Measurements from ENCODE around the gene SSPN.
A peak's percentile ranks its signal among the peaks of the same experiment; 100 is the strongest.

Gene SSPN

DNA sequence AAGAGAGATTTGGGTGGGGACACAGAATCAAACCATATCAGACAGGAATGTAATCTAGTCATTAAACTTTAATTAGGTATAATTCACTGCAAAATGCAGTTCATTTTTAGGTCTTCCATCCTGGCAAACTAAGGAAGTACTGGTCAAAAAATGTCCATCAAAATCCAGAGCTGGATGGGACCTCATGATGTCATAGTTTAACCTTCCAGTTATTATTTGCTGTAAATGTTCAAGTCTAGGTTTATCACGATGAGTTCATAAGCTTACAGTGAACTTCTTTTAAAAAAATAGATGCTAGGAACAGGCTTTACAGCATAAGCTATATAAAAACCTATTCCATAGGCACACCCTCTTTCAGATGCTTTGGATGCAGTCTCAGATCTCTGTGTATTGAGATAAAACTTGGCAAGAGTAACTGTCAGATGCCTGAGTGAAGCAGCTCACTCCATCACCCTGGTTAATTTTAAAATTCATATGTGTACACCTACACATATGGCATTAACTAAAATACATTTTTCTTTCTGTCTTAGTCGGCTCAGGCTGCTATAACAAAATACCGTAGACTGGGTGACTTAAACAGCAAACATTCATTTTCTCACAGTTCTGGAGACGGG, 7.9 kb downstream of the SSPN start:
- Histone ChIP-seq H3K36me3 (ENCODE audit: control insufficient read depth in 1 of 2, insufficient read depth in 2 of 2, low read length in 2 of 2) (no peaks in the 10 kb centered on the region), H3K9ac (ENCODE audit: low read depth in 1 of 2, low read length in 2 of 2) (no peak overlapping the region), H3K27ac (ENCODE audit: low read depth, low read length) (no peak overlapping the region), H3K4me3 (ENCODE audit: low read depth in 1 of 2, low read length in 2 of 2) (no peak overlapping the region), H3K9me3 (ENCODE audit: control insufficient read depth in 1 of 2, low read length in 2 of 2) (no peaks in the 10 kb centered on the region), H3K4me1 (ENCODE audit: control insufficient read depth in 1 of 2, insufficient read depth in 2 of 2, low read length in 2 of 2) (peaks cover 0 to 13% of the 10 kb centered on the region in 2 donors), H3K27me3 (ENCODE audit: control insufficient read depth in 1 of 2, insufficient read depth in 2 of 2, low read length in 2 of 2) (no peaks in the 10 kb centered on the region)

DNA sequence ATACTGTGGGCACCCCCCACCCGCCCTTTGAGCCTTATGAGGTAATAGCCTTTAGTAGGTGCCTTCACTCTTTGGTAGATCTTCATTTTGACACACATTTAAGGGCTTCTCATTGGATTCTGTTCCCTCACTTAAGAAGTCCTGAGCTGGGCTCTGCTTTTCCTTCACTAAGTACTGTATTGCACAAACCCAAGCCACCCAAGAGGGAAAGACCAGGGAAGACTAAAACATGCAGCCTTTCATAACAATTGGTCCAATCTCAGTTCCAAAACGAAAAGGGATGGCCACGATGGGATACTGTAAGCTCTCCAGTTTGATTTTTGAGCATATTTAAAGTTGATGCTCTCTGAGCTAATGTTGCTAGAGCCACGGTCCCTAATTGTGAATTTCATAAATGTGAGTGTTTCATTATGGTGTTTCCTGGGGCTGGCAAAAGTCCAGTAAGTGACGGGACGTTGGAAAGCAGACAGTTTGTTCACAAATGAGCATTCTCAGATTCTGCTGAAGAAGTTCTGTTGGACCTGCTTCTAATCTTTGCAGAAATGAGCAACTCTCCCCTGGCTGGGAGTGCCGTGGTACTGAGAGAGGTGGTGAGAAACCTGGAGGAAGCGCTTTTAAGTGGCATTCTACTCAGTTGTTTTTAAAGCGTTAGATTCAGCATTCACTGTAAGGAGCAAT, 9.4 kb downstream of the SSPN start:
- Histone ChIP-seq H3K36me3 (ENCODE audit: control insufficient read depth in 1 of 2, insufficient read depth in 2 of 2, low read length in 2 of 2) (no peaks in the 10 kb centered on the region), H3K9ac (ENCODE audit: low read depth in 1 of 2, low read length in 2 of 2) (no peak overlapping the region), H3K27me3 (ENCODE audit: control insufficient read depth in 1 of 2, insufficient read depth in 2 of 2, low read length in 2 of 2) (no peaks in the 10 kb centered on the region), H3K4me1 (ENCODE audit: control insufficient read depth in 1 of 2, insufficient read depth in 2 of 2, low read length in 2 of 2) (peaks cover 0 to 13% of the 10 kb centered on the region in 2 donors), H3K4me3 (ENCODE audit: low read depth in 1 of 2, low read length in 2 of 2) (peak overlapping the region in 1 of 2 donors; percentile 9), H3K9me3 (ENCODE audit: control insufficient read depth in 1 of 2, low read length in 2 of 2) (no peaks in the 10 kb centered on the region), H3K27ac (ENCODE audit: low read depth, low read length) (no peak overlapping the region)

DNA sequence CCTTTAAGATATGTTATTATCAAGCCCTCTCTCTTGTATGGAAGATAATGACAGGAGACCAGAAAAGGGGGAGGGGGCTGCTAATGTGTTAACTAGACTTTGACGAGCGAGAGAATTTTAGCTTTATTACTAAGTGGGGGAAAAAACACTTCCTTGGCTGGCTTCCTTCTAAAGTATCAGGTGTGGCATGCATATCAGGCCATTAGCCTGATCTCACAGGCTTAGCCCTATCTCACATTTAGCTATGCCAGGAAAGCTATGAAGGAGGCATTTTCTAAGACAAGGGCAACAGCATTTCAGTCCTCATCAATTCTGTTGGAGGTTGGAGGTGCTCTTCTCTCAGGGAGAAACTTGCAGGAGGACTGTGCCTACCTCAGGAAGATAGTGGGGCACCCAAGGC, 9.9 kb downstream of the SSPN start:
- Histone ChIP-seq H3K4me3 (ENCODE audit: low read depth in 1 of 2, low read length in 2 of 2) (peak overlapping the region in 1 of 2 donors; percentile 9), H3K27me3 (ENCODE audit: control insufficient read depth in 1 of 2, insufficient read depth in 2 of 2, low read length in 2 of 2) (no peaks in the 10 kb centered on the region), H3K9me3 (ENCODE audit: control insufficient read depth in 1 of 2, low read length in 2 of 2) (no peaks in the 10 kb centered on the region), H3K4me1 (ENCODE audit: control insufficient read depth in 1 of 2, insufficient read depth in 2 of 2, low read length in 2 of 2) (peaks cover 0 to 13% of the 10 kb centered on the region in 2 donors), H3K27ac (ENCODE audit: low read depth, low read length) (no peak overlapping the region), H3K9ac (ENCODE audit: low read depth in 1 of 2, low read length in 2 of 2) (no peak overlapping the region), H3K36me3 (ENCODE audit: control insufficient read depth in 1 of 2, insufficient read depth in 2 of 2, low read length in 2 of 2) (no peaks in the 10 kb centered on the region)

DNA sequence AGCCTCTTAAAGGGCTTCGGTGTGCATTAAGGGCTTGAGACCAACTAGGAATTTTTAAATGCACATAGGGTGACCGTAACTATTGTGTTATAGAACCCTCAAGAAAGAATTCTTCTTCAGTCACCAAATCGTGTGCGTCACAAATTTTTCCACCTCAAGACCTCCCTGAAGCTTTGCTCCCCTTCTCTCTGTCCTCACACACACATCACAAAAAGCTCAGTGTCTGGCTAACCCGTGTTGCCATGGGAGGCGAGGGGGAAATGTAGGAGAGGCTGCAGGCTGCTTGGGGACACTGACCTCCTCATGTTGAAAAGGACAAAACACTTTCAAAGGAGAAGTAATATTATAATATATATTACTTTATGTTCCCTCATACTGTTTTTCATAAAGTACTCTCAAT, 10.6 kb downstream of the SSPN start:
- Histone ChIP-seq H3K9ac (ENCODE audit: low read depth in 1 of 2, low read length in 2 of 2) (no peak overlapping the region), H3K4me3 (ENCODE audit: low read depth in 1 of 2, low read length in 2 of 2) (no peak overlapping the region)

DNA sequence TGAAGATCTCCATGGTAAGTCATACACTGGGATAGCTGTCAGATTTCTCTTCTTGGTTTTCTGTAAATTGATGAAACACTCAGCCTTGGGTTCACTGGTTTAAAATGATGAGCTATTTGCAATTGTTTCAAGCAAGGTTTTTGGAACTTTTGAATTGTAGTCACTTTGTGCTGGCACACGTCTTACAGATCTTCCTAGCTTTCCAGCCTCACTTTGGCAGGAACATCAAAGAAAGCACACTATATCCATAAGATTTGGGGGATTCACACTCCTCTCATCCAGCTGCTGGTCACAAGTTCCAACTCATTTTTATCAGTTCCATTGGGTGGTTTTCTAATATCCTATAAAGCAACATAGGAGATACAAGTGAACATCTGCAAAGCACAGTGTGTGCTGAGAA, 16.0 kb downstream of the SSPN start:
- no peaks in the 10 kb centered on the region for H3K4me1 ChIP-seq (ENCODE audit: control insufficient read depth in 1 of 2, insufficient read depth in 2 of 2, low read length in 2 of 2)
- no peak overlapping the region for H3K27ac ChIP-seq (ENCODE audit: low read depth, low read length)
- no peak overlapping the region for H3K4me3 ChIP-seq (ENCODE audit: low read depth in 1 of 2, low read length in 2 of 2)
- H3K27me3 ChIP-seq (ENCODE audit: control insufficient read depth in 1 of 2, insufficient read depth in 2 of 2, low read length in 2 of 2): no peaks in the 10 kb centered on the region
- no peaks in the 10 kb centered on the region for H3K36me3 ChIP-seq (ENCODE audit: control insufficient read depth in 1 of 2, insufficient read depth in 2 of 2, low read length in 2 of 2)
- H3K9ac ChIP-seq (ENCODE audit: low read depth in 1 of 2, low read length in 2 of 2): no peak overlapping the region
- H3K9me3 ChIP-seq (ENCODE audit: control insufficient read depth in 1 of 2, low read length in 2 of 2): no peaks in the 10 kb centered on the region

More for the DNA sequence above, 10.6 kb downstream of the SSPN start:
- Histone ChIP-seq H3K27ac (ENCODE audit: low read depth, low read length) (no peak overlapping the region), H3K36me3 (ENCODE audit: control insufficient read depth in 1 of 2, insufficient read depth in 2 of 2, low read length in 2 of 2) (no peaks in the 10 kb centered on the region), H3K27me3 (ENCODE audit: control insufficient read depth in 1 of 2, insufficient read depth in 2 of 2, low read length in 2 of 2) (no peaks in the 10 kb centered on the region), H3K9me3 (ENCODE audit: control insufficient read depth in 1 of 2, low read length in 2 of 2) (no peaks in the 10 kb centered on the region), H3K4me1 (ENCODE audit: control insufficient read depth in 1 of 2, insufficient read depth in 2 of 2, low read length in 2 of 2) (peaks cover 0 to 13% of the 10 kb centered on the region in 2 donors)

DNA sequence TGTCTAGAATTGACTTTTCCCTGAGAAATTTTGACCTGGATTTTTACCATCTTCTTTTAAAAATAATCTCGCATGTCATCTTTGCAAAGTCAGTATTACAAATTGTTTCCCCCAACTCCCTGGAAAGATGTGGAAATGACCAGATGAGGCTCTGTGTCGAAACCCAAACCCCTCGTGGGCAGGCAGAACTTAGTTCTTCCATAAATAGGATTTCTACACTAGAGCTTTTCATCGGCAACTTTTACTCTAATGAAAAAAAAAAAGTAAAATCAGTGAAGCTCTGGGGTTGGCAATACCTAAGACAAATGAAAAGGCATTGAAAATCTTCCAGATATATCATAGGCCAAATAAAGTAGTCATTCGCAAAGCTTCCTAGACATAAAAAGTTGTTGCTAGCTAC, 17.0 kb downstream of the SSPN start:
- Histone ChIP-seq H3K4me1 (ENCODE audit: control insufficient read depth in 1 of 2, insufficient read depth in 2 of 2, low read length in 2 of 2) (no peaks in the 10 kb centered on the region), H3K27ac (ENCODE audit: low read depth, low read length) (no peak overlapping the region), H3K27me3 (ENCODE audit: control insufficient read depth in 1 of 2, insufficient read depth in 2 of 2, low read length in 2 of 2) (no peaks in the 10 kb centered on the region), H3K4me3 (ENCODE audit: low read depth in 1 of 2, low read length in 2 of 2) (no peak overlapping the region), H3K36me3 (ENCODE audit: control insufficient read depth in 1 of 2, insufficient read depth in 2 of 2, low read length in 2 of 2) (no peaks in the 10 kb centered on the region), H3K9me3 (ENCODE audit: control insufficient read depth in 1 of 2, low read length in 2 of 2) (no peaks in the 10 kb centered on the region), H3K9ac (ENCODE audit: low read depth in 1 of 2, low read length in 2 of 2) (no peak overlapping the region)

DNA sequence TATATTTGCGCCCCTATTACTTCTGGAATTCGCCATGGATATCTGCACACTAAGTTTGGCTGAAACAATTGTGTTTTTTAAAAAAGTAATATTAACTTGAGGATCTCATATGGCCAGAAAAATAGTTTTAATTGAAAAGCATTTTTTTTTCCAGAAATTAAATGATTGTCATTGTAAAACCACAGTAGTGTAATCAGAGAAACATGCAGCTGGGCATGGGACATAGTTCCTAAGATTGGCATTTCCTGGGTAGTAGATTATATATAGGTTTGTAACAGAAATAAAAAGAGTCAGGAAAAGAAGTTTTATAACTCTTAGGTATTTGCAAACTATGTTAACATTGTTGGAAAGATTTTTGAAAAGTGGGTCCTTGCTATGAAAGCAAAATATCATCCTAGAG, 17.6 kb downstream of the SSPN start:
- no peaks in the 10 kb centered on the region for H3K9me3 ChIP-seq (ENCODE audit: control insufficient read depth in 1 of 2, low read length in 2 of 2)
- no peak overlapping the region for H3K9ac ChIP-seq (ENCODE audit: low read depth in 1 of 2, low read length in 2 of 2)
- no peaks in the 10 kb centered on the region for H3K4me1 ChIP-seq (ENCODE audit: control insufficient read depth in 1 of 2, insufficient read depth in 2 of 2, low read length in 2 of 2)
- H3K27ac ChIP-seq (ENCODE audit: low read depth, low read length): no peak overlapping the region
- no peak overlapping the region for H3K4me3 ChIP-seq (ENCODE audit: low read depth in 1 of 2, low read length in 2 of 2)
- H3K27me3 ChIP-seq (ENCODE audit: control insufficient read depth in 1 of 2, insufficient read depth in 2 of 2, low read length in 2 of 2): no peaks in the 10 kb centered on the region
- no peaks in the 10 kb centered on the region for H3K36me3 ChIP-seq (ENCODE audit: control insufficient read depth in 1 of 2, insufficient read depth in 2 of 2, low read length in 2 of 2)

DNA sequence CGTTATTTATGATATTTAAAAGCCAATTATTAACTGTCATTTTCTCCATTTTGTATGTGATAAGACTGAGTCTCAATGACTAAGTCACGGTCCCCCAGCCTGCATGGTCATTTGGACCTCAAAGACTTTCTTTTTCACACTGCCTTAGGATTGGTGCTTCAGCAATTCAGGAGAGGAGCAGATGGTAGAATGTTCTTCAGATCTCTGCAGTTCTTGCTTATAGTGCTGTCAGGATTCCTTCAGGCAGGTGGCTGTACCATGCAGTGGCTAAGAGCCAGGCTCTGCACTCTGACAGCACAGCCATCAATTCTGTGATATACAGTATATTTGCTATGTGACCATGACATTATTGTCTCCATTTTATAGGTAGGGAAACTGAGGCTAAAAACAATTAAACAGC, 18.7 kb downstream of the SSPN start:
- Histone ChIP-seq H3K9ac (ENCODE audit: low read depth in 1 of 2, low read length in 2 of 2) (no peak overlapping the region), H3K36me3 (ENCODE audit: control insufficient read depth in 1 of 2, insufficient read depth in 2 of 2, low read length in 2 of 2) (no peaks in the 10 kb centered on the region), H3K27me3 (ENCODE audit: control insufficient read depth in 1 of 2, insufficient read depth in 2 of 2, low read length in 2 of 2) (no peaks in the 10 kb centered on the region), H3K9me3 (ENCODE audit: control insufficient read depth in 1 of 2, low read length in 2 of 2) (no peaks in the 10 kb centered on the region), H3K27ac (ENCODE audit: low read depth, low read length) (no peak overlapping the region), H3K4me3 (ENCODE audit: low read depth in 1 of 2, low read length in 2 of 2) (no peak overlapping the region), H3K4me1 (ENCODE audit: control insufficient read depth in 1 of 2, insufficient read depth in 2 of 2, low read length in 2 of 2) (no peaks in the 10 kb centered on the region)

DNA sequence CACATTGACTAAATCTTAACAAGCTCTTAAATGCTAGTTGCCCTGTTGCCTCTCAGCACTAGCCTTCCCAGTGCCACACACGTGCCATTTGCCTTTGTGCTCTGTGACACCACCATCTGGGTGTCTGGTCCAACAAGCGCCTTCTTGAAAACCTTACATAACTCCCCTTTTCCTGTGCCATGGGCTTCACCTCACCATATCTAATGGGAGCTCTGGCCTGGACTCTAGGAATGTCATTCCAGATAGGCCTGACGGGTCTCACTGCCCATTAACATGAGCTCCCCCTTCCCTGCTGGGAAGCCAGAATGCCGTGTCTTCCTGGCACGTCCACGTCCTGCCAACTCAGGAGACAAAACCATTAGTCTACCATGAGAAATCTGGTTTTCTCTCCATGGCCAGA, 24.4 kb downstream of the SSPN start:
- H3K4me3 ChIP-seq (ENCODE audit: low read depth in 1 of 2, low read length in 2 of 2): no peak overlapping the region
- no peaks in the 10 kb centered on the region for H3K9me3 ChIP-seq (ENCODE audit: control insufficient read depth in 1 of 2, low read length in 2 of 2)
- H3K9ac ChIP-seq (ENCODE audit: low read depth in 1 of 2, low read length in 2 of 2): no peak overlapping the region
- H3K36me3 ChIP-seq (ENCODE audit: control insufficient read depth in 1 of 2, insufficient read depth in 2 of 2, low read length in 2 of 2): no peaks in the 10 kb centered on the region
- H3K27ac ChIP-seq (ENCODE audit: low read depth, low read length): no peak overlapping the region
- H3K4me1 ChIP-seq (ENCODE audit: control insufficient read depth in 1 of 2, insufficient read depth in 2 of 2, low read length in 2 of 2): no peaks in the 10 kb centered on the region
- H3K27me3 ChIP-seq (ENCODE audit: control insufficient read depth in 1 of 2, insufficient read depth in 2 of 2, low read length in 2 of 2): no peaks in the 10 kb centered on the region

DNA sequence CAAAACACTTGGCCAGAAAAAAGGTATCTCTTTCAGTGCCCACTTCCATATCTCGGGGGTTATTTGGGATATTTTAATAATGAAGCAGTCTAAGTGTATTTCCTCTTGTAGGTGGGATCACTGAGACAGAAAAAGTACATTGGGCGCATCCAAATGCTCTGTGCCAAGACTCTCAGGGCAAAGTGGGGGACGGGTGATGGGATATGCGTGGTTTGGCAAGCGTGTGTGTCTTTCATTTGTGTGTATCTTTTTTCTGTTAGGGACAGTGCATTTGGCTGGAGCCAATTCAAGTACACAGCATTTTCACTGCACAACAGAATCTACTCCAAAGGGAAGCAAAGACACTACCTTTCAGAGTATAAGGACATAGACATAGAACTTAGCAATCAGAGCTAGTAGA, 29.3 kb downstream of the SSPN start:
- Histone ChIP-seq H3K9me3 (ENCODE audit: control insufficient read depth in 1 of 2, low read length in 2 of 2) (no peaks in the 10 kb centered on the region), H3K4me3 (ENCODE audit: low read depth in 1 of 2, low read length in 2 of 2) (no peak overlapping the region), H3K4me1 (ENCODE audit: control insufficient read depth in 1 of 2, insufficient read depth in 2 of 2, low read length in 2 of 2) (peaks cover 3 to 5% of the 10 kb centered on the region in 2 donors), H3K27ac (ENCODE audit: low read depth, low read length) (no peak overlapping the region), H3K9ac (ENCODE audit: low read depth in 1 of 2, low read length in 2 of 2) (no peak overlapping the region), H3K27me3 (ENCODE audit: control insufficient read depth in 1 of 2, insufficient read depth in 2 of 2, low read length in 2 of 2) (peaks cover 0 to 5% of the 10 kb centered on the region in 2 donors), H3K36me3 (ENCODE audit: control insufficient read depth in 1 of 2, insufficient read depth in 2 of 2, low read length in 2 of 2) (no peaks in the 10 kb centered on the region)

Data from duodenal mucosa (tissue), 2 donors.